LNCAP (cell line): ENCODE data around the gene GET3.

Experiments
- TF ChIP-seq, protein P1 (sequence below): fragments of 450-650 bp; IDR thresholded peaks from 2 replicates; pipeline ENCODE4 v1.5.1; 2017; ENCODE audit warnings: mild to moderate bottlenecking

Gene GET3

DNA sequence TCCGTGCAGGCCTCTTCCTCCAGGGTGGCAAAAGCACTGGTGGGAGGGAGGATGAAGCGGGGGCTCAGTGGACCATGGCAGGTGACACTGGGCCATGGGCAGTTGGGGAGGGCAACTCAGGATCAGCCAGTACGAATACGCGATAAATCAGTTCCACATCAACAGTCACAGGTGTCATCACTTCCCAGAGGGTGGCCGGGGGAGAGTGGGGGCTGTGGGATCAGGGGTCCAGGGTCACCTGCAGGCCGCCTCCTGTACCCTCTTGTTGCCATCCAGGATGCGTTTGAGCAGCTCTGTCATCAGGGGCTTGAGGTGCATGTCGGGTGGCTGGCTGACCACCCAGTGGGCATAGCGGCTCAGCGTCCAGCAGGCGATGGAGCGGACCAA, 31.0 kb upstream of the GET3 start:
- TF ChIP-seq, protein P1, sequence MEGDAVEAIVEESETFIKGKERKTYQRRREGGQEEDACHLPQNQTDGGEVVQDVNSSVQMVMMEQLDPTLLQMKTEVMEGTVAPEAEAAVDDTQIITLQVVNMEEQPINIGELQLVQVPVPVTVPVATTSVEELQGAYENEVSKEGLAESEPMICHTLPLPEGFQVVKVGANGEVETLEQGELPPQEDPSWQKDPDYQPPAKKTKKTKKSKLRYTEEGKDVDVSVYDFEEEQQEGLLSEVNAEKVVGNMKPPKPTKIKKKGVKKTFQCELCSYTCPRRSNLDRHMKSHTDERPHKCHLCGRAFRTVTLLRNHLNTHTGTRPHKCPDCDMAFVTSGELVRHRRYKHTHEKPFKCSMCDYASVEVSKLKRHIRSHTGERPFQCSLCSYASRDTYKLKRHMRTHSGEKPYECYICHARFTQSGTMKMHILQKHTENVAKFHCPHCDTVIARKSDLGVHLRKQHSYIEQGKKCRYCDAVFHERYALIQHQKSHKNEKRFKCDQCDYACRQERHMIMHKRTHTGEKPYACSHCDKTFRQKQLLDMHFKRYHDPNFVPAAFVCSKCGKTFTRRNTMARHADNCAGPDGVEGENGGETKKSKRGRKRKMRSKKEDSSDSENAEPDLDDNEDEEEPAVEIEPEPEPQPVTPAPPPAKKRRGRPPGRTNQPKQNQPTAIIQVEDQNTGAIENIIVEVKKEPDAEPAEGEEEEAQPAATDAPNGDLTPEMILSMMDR: no peak

DNA sequence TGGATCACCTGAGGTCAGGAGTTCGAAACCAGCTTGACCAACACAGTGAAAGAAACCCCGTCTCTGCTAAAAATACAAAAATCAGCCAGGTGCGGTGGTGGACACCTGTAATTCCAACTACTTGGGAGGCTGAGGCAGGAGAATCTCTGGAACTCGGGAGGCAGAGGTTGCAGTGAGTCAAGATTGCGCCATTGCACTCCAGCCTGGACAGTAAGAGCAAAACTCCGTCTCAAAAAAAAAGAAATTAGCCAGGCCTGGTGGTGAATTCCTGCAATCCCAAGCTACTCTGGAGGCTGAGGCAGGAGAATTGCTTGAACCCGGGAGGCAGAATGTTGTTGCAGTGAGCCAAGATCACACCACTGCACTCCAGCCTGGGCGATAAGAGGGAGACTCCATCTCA, 28.7 kb upstream of the GET3 start:
- TF ChIP-seq, protein P1: no peak

DNA sequence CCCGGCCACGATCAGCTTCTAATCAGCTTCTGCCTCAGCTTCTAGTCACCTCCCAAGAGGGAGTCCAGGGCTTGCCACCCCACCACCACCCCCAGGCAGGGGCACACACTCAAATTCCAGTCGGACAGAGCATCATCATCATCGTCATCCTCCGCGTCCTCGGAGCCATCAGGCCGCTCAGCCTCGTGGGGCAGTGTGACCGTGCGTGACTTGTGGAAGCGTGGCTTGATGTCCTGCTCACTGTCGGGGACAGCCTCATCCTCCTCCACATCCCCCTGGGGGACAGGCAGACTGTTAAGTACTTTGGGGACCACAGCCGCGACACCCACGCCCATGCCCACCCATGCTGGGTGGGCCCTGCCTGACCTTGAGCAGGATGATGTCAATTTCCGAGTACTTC, 26.1 kb upstream of the GET3 start:
- TF ChIP-seq, protein P1: no peak

DNA sequence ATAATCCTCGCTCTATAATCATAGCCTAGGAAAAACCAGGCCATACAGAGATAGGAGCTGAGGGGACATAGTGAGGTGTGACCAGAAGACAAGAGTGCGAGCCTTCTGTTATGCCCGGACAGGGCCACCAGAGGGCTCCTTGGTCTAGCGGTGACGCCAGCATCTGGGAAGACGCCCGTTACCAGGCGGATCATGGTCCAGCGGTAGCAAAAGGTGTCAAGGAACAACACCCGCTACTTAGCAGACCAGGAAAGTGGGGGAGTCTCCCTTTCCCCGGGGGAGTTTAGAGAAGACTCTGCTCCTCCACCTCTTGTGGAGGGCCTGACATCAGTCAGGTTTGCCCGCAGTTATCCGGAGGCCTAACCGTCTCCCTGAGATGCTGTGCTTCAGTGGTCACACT, 25.2 kb upstream of the GET3 start:
- TF ChIP-seq, protein P1: peak; percentile 34

DNA sequence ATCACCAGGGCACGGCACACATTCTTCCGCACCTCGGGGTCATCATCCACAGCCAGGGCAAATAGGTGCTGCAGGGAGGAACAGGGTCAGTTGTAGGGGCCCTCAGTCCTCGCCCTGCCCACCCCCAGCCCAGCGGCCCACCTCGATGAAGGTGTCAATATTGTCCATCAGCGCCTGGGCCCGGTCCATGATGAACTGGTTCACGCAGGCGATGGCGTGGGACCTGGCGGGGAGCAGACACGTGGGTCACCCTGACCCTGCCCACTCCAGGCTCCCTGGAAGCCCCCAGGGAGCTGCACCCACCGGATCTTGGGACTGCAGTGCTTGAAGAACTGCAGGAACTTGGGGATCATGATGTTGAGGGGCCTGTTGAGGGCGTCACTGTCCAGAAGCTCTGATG, 22.2 kb upstream of the GET3 start:
- TF ChIP-seq, protein P1: no peak

DNA sequence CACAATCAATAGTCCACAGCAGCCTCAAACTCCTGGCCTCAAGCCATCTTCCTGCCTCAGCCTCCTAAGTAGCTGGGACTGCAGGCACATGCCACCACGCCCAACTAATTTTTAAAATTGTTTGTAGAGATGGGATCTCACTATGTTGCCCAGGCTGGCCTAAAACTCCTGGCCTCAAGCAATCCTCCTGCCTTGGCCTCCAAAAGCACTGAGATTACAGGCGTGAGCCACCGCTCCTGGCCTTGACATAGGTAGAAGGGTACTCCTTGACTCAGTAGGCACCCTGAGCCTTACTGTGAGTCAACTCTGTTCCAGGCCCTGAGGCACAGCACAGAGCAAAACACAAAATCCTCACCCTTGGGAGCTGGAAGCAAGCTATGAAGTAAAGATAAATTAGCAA, 21.4 kb upstream of the GET3 start:
- TF ChIP-seq, protein P1: no peak

DNA sequence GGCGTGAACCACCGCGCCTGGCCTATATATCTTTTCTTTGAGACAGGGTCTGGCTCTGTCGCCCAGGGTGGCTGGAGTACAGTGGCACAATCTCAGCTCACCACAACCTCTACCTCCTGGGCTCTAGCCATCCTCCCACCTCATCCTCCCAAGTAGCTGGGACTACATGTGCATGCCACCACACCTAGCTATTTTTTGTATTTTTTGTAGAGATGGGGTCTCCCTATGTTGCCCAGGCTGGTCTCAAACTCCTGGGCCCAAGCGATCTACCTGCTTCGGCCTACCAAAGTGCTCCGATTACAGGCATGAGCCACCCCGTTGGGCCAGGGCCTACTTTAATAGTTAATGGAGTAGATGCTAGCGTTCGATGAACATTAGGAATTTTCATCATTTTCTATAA, 17.0 kb upstream of the GET3 start:
- TF ChIP-seq, protein P1: no peak

DNA sequence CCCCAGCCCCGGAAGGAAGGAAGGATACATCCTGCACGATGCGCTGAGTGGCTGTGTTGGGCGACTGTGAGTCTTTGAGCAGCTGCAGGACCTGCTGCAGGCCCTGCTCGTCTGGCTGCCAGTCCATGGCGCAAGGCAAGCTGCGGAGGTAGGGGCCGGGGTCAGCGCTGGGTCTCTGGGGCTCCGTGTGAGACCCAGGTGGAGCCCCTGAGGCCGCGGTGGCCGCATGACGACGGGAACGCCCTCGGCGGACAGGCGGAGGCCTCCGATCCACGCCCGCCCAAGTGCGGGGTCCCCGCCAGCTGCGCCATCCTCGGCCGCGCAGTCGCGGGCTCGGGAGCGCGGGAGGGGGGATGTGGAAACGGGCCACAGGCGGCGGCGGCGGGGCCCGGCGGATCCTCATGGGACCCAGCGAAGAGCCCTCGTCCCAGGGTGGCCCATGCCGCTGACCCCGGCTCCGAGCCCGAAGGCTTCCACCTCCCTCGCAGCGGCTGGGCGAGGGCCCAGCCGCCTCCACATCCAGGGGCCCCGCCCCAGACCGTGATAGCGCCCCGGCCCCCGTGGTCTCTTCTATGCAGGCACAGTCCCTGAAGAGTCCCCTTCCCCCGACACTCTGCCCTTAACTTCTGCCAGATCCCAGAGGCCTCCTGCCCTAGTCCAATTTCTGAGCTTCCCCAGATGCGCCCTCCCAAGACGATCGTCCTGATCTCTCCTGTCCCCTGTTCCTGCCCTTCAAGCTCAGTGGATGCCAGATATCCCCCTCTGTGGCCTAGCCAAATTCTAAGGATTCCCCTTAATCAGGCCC, 16.2 kb upstream of the GET3 start:
- TF ChIP-seq, protein P1: no peak
